DND-41 (cell line): ENCODE measurements around the gene OR10J1.

ENCODE experiments used
- CTCF ChIP-seq: IDR thresholded peaks from 2 replicates; pipeline ENCODE4 v1.5.1; 2012; ENCODE audit warnings: borderline replicate concordance, low read length, moderate library complexity, mild to moderate bottlenecking; ENCODE audit not compliant: poor library complexity, severe bottlenecking; ENCODE audit errors: extremely low read depth
- EZH2 ChIP-seq: IDR thresholded peaks from 3 replicates; pipeline ENCODE4 v1.6.1; 2012; ENCODE audit warnings: borderline replicate concordance, low read depth, mild to moderate bottlenecking, moderate library complexity, low read length, inconsistent platforms; ENCODE audit not compliant: severe bottlenecking

- no peak for TF ChIP-seq CTCF
- TF ChIP-seq EZH2 = no peak
Observed at GRCh38 chr1:159436469-159436868, 3.1 kb upstream of the OR10J1 start.
